NCI-H526 (cell line): ENCODE results near the gene ATAD5.
A peak's percentile ranks its signal among the peaks of the same experiment; 100 is the strongest.

ENCODE experiments used
- DNase-seq, 2 experiments: peaks; one replicate each; lab custom pipeline; 2025; lab: John Stamatoyannopoulos, UW

ATAD5 gene

DNA sequence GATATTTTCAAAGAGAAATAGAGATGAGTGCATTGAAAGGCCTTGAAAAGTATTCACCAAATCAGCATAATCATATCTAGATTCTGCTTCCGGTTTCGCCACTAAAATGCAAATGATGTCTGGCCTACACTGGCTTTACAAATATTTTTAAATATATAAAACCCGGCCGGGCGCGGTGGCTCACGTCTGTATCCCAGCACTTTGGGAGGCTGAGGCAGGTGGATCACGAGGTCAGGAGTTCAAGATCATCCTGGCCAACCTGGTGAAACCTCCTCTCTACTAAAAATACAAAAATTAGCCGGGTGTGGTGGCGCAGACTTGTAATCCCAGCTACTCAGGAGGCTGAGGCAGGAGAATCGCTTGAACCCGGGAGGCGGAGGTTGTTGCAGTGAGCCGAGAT, 8.8 kb upstream of the ATAD5 start:
- peak; percentile 67 to 82 for DNase-seq

DNA sequence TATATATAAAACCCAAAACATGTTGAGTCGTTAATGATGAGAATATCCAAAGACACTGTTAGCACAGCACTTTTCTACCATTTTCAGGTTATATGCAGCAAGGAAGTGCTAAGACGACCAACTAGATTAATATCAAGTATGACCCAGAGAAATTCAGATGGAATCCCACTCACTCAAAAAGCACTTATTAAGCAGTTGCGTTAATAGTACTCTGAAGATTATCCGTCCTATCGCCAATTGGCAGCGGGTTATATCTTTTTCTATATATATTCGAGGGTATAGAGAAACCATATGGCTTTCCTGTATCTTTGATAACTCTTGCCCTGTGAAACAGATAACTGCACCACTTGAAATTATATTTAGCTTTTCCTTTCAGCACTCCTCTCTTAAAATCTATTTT, 8.3 kb upstream of the ATAD5 start:
- DNase-seq = no peak

DNA sequence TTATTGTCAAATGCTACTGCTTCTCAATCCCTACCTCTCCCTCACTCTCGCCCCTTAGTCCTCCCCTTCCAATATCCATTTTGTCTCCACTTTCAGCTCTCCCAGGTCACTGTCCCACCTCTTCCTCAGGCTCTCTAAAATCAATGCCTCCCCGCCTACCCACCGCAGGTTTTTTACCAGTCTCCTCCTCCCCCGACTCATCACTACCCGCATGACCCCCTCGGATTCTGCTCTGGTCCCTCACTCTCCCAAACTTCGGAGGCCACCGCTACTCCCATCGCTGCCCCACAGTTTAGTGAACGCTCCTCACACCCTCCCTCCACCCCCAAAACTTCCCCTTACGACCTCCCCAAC, 7.8 kb upstream of the ATAD5 start:
- DNase-seq = peak in 1 of 2 experiments; percentile 69

DNA sequence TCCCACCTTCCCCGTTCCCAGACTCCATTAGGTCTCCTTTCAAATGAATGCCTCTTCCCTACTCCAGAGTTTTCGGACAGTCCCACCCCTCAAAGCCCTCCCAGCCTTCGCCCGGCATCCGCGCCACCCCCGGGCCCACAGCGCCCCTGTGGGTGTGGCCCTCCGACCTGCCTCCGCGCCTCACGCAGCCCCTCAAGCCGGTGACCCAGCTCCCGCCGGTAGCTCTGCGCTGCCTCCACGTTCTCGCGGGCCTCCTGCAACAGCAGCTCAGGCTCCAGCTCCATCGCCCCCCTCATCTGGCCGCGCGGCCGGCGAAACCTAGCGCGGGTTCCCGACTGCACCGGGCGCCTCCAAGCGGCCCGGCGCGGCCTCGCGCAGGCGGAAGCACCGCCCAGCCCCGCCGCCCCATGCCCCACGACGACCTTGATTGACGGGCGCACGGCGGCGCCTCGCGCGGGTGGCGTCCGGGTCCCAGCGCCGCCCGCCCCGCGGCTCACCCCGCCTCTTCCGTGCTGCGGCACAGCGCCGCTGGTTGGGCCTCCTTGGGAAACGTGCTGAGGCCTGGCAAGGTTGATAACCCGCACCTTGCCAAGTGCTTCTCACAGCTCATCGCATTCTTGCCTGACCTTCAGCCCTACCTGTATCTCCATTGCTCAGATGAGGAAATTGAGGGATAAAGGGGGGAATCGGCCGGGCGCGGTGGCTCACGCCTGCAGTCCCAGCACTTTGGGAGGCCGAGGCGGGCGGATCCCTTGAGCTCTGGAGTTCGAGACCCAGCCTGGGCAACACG, 7.2 kb upstream of the ATAD5 start, which contains the start of gene CRLF3:
CRLF3 (minus strand) TSS at position 337 of the 790 bp plus-strand sequence; CDS start at position 296, 41 bp downstream.
- DNase-seq = peak; percentile 82 to 99

DNA sequence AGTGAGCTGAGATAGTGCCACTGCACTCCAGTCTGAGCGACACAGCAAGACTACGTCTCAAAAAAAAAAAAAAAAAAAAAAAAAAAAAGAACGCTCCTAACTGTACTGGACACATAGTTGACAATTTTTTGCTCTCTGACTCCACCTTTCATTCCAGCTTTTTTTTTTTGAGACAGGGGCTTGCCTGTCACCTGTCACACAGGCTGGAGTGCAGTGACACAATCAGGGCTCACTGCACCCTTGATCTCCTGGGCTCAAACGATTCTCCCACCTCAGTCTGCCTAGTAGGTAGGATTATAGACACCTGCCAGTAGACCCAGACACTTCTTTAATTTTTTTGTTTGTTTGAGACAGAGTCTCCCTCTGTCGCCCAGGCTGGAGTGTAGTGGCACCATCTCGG, 4.7 kb upstream of the ATAD5 start:
- DNase-seq = no peak

DNA sequence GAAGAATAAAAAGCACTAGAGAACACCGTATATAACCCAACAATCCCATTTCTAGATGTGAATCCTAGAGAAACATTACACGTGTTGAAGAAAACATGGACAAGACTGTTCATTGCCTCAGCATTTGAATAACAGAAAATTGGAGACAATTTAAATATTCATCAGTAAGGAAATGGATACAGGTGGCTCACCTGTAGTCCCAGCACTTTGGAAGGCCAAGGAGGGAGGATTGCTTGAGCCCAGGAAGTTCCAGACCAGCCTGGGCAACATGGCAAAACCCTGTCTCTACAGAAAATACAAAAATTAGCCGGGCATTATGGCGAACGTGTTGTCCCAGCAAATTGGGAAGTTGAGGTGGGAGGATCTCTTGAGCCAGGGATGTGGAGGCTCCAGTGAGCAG, 2.7 kb upstream of the ATAD5 start:
- peak; percentile 86 to 90 for DNase-seq

DNA sequence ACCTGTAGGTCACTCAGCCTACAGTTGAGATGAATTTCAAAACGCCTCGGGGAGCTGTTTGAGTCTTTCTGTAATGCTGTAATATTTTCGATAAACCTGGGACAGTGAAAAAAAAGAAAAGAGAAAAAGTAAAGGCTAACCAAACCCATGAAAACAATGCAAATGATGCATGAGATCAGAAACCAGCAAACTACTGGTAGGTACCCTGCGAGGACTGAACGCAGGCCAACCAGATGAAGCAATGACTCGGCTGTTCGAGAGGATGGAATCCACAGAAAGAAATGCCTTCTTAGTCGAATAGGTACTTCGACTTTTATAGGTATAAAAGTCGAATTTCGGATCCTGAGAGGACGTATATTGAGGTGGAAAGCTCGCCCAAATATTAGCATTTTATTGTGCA, 509 bp upstream of the ATAD5 start:
- DNase-seq = peak; percentile 73 to 82

DNA sequence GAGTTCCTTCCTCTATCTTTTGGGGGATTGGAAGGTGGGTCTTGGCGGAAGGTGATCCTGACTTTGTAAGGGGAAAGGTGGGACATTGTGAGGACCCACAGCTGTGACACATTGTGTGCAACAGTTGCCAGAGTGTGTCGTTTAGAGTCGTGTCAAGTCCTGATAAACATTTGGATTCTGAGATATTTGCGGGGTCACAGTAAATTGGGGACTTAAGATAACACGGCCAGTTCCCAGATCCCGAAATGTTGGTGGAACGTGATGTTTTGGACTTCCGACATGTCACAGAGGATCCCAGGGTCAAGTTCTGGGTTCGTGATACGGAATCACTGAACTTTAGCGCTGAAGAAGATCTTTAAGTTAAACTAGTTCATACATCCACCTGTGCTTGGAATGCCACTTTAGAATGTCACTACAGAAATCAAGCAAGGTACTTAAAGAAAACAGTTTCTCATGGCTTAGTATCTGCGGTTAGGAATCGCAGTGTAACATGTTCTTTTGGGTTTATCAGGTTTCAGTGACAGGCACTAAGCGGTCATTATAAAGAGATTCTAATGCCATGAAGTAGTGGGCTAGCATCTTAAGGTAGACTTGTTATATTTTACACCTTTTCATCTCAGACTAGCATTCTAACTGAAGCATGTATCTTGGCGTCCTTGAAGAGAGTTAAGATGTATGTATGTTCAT, 815 bp downstream of the ATAD5 start:
- no peak for DNase-seq

DNA sequence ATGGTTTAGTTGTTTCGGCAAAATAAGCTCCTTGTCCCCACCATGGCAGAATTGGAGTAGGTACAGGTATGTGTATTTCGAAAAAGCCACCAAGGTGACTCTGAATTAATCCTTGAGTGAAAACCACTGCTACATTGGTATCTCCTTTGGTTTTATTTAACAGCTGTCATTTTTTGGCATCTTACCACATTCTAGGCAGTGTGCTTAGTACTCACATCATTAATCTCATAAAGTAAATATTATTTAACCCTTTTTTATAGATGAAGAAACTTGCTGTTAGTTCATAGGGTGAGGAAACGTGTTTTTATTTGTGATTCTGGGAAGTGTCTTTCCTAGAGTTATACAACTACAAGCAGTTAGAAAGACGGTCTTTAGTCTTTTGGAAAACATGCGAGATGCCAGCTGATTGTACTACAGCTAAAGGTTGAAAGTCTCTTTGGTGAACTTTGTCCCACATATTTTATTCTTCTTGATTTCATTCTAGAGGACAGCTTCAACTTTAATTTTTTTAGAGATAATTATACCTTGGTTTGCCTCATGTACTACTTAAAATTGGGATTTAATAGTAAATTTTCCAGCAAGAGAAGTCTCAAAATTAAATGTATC, 6.5 kb downstream of the ATAD5 start:
- DNase-seq = no peak

DNA sequence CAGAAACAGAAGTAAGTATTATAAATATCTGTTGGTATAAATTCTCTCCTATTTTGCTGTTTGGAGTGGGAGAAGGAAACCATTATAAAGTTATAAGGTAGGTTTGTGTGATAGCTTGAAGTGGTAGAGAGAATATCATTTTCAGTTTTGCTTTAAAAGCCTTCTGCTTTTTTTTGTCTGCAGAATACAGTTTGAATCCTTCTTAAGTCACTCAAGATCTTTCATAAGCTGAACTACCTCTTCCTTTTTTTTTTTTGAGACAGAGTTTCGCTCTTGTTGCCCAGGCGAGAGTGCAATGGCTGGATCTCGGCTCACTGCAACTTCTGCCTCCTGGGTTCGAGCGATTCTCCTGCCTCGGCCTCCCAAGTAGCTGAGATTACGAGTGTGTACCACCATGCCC, 9.0 kb downstream of the ATAD5 start:
- no peak for DNase-seq

DNA sequence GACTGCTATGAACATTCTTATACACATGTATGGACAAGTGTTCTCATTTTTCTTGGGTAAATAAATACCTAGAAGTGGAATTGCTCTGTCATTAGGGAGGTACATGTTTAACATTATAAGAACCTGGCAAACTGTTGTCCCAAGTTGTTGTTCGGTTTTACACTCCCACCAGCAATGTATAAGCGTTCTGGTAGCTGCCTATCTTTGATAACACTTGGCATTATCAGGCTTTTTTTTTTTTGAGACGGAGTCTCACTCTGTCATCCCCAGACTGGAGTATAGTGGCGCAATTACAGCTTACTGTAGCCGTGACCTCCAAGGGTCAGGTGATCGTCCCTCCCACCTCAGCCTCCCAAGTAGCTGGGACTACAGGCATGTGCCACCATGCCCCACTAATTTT, 16.3 kb downstream of the ATAD5 start:
- no peak for DNase-seq

DNA sequence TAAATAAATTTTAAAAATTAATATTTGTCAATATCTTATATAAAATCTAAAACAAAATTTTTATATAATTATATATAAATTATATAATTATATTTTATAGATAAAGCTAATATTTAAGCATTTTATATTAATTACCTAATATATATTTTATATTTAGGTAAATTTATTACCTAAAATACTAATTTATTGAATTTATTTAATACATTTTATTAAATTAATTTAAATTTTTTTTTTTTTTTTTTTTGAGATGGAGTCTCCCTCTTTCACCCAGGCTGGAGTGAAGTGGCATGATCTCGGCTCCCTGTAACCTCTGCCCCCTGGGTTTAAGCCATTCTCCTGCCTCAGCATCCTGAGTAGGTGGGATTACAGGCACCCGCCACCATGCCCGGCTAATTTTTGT, 22.4 kb downstream of the ATAD5 start:
- DNase-seq = no peak

DNA sequence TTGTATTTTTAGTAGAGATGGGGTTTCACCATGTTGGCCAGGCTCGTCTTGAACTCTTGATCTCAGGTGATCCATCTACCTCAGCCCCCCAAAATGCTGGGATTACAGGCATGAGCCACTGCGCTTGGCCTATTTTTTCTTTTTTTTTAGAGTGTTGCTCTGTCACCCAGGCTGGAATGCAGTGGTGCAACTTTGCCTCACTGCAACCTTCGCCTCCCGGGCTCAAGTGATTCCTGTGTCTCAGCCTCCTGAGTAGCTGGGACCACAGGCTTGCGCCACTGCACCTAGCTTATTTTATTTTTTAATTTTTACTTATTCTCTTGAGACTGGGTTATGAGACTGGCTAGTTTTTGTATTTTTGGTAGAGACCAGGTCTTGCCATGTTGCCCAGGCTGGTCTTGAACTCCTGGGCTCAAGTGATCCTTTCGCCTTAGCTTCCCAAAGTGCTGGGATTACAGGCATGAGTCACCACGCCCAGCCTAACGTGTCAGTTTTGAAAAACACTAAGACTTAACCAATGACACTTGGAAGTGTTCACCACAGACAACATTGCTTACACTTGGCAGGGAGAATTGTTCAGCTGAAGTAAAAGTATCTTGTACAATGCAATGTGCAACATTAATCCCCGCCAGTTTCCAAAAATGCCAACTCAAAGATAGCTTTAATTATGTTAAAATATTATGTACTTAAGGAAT, 26.9 kb downstream of the ATAD5 start:
- no peak for DNase-seq

DNA sequence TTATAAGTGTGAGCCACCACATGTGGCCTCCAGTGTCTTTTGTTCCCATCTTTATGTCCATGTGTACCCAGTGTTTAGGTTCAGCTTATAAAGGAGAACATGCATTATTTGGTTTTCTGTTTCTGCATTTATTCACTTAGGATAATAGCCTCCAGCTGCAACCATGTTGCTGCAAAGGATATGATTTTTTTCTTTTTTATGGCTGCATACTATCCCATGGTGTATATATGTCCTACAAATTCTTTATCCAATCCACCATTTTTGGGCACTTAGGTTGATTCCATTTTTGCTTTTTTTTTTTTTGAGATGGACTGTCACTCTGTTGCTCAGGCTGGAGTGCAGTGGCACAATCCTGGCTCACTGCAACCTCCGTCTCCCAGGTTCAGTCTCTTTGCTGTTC, 32.9 kb downstream of the ATAD5 start:
- no peak for DNase-seq

DNA sequence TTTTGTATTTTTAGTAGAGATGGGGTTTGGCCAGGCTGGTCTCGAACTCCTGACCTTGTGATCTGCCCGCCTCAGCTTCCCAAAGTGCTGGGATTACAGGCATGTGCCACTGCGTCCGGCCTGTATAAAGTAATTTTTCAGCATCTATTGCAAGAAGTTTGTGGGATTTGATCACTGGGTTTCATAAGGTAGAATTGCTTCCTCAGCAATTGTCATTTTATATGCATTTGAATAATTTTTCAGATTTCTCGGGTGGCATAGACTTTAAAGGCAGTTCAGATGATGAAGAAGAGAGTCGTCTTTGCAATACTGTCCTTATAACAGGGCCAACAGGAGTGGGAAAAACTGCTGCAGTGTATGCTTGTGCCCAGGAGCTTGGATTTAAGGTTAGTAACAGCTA, 37.2 kb downstream of the ATAD5 start:
- no peak for DNase-seq

DNA sequence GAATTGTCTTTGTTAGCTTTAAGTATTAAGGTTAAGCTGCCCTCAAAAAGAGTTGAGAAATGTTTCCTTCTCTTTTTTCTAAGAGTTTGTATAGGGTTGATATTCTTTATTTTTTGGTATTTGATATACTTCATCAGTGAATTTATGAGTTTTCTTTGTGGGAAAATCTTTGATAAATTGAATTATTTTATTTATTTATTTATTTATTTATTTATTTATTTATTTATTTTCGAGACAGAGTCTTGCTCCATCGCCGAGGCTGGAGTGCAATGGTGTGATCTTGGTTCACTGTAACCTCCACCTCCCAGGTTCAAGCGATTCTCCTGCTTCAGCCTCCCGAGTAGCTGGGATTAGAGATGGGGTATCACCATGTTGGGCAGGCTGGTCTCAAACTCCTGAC, 54.4 kb downstream of the ATAD5 start:
- DNase-seq = no peak

DNA sequence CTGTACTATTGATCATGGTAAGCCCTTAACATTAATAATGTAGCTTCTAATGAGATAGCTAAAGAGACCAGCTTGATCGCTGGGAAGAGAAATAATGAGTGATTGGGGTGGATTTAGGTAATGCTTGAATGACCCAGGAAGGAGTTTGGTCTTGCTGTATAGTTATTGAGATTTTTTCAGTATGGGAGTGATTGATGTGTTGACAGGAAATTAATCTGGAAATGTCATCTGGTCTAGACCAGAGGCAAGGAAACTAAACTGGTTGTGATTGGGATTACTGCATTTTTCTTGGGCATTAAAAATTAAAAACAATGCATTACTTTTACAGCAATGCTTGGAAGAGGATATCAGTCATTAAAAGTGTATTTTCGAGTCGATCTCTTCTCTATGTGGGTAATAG, 62.5 kb downstream of the ATAD5 start:
- no peak for DNase-seq

DNA sequence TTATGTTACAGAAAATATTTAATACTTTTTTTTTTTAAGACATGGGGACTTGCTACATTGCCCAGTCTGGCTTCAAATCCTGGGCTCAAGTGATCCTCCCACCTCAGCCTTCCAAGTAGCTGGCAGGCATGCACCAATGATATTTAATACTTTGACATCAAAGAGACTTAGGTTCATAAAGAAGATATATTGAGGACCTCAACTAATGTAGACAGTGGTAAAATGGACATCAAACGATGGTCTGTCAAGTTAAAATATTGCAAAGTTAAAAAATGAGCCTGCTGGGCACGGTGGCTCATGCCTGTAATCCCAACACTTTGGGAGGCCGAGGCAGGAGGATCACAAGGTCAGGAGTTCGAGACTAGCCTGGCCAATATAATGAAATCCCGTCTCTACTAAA, 65.5 kb downstream of the ATAD5 start:
- DNase-seq = no peak

DNA sequence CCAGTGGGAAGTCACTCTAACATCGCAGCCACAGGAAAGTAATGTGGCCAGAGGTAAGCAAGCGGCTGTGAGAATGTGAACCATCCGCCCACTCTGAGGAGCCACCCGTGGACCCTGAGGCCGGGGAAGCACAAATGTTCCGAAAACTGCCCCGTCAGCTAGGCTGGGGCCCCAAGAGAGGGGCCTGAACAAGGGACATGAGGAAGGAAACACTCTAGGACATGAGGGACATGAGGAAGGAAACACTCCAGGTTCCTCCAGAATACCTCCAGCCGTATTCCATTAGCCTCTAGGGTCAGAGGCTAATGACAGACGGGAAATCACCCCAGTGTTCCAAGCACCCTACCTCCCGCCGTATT, 74.0 kb downstream of the ATAD5 start:
- no peak for DNase-seq

DNA sequence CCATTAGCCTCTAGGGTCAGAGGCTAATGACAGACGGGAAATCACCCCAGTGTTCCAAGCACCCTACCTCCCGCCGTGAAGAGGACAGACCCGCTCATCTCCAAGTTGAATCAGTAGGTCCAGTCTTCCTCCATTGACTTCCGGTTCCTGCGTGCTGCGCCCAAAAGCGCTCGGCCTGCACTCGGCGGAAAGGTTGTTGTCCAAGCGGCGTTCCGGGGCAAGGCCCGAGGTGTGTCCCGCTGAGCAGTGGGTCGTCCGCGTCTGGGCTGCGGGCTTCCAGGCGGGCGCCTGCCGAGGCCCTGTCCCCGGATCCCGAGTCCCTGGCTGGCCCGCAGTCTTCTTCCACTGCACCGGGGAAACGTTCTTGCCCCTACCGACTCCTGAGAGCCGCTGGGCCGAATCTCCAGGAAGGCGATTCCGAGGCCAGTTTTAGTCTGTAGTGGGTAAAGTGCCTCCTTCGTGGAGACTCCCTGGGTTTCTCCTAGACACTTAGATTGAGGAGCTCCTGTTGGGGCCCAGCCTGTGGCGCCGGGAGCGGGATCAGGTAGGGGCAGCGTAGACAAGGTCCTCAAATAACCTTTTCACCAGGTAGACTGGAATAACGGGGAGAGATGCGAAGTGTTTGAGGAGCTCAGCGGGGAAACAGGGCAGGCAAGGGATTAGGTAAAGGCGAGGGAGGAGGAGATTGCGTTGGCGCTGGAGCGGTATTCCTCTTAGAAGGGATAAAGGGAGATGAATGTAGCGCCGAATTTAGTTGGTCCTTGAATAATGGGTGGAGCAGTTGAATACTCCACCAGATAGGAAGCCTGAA, 74.5 kb downstream of the ATAD5 start, which contains the start of gene TEFM:
TEFM (minus strand) TSS at position 138 of the 811 bp plus-strand sequence; CDS start at position 98, 40 bp downstream.
- DNase-seq = peak; percentile 93 to 98

DNA sequence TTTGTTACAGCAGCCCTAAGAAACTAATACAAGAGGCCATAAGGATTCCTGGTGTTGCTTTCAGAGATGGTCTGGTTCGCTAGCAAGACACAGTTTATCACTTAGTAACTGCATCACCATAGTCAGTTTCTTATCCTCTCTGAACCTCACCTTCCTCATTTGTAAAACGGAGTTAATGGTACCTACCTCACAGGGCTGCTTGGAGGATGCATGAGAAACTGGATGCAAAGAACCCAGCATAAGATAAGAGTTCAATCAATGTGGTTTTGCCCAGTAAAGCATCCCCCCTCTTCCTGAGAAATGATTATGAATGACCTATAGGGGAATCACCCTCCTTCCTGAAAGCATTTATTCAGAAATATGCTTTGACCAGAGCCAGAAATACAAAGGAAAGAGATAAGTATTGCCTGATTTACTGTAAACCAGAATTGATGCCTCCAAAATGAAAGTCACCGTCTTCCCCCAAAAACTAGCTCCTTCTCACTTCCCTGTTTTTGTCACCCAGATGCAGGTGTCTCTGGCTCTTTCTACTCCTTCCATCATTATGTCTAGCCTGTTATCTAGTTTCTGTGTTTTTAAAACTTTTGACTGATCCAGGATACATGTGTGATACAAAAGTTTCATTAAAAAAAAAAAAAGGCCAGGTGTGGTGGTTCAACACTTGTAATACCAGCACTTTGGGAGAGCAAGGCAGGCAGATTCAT, 77.1 kb downstream of the ATAD5 start:
- no peak for DNase-seq
